HCT116 (cell line): ENCODE data around the gene HDGFL3. TPM values are rescaled to one million over a fixed set of nuclear protein-coding genes. Genes with fewer than 3 reads are reported as not detected.

Experiments used
- ATAC-seq: fragments of 200-7000 bp; cut with Tn5 transposase; 2 replicates; pipeline ENCODE4 v1.9.1; 2020; ENCODE audit warnings: mild to moderate bottlenecking, moderate library complexity
- BruUV-seq: library from RNA; stranded (reverse); fragments of 400-500 nt; replicated peaks from 2 replicates; lab custom pipeline; 2021; lab: Mats Ljungman, UMichigan
- CTCF ChIA-PET: fragments of 300-600 bp; sonication (Branson Sonifier 250); formaldehyde crosslinking; loops from one replicate; lab custom pipeline; 2021; ENCODE audit warnings: antibody characterized with exemption; lab: Charles Lee
- POLR2A ChIA-PET: fragments of 300-600, 350-600 bp; sonication (Branson Sonifier 250); formaldehyde crosslinking; loops from one replicate; lab custom pipeline; 2021; ENCODE audit warnings: antibody characterized with exemption; lab: Charles Lee
- RAD21 ChIA-PET, 2 experiments: fragments of 300-600 bp; sonication (Branson Sonifier 250); formaldehyde crosslinking; loops; one replicate each; lab custom pipeline; 2023; ENCODE audit warnings: low total read pairs in 2 of 2; ENCODE audit not compliant: uncharacterized antibody in 2 of 2, unreplicated experiment in 2 of 2, low non-redundant PET in 1 of 2; lab: Charles Lee
- DNase-seq: peaks from one replicate; pipeline ENCODE4 v3.0.0-alpha.2; 2010; ENCODE audit warnings: low read depth, low spot score
- H2AFZ ChIP-seq: fragments of 200-600 bp; shearing (Covaris generic), sonication (generic); 2 replicates; pipeline ENCODE4 v1.6.1; 2017; ENCODE audit warnings: low read depth, mixed run types, mixed read lengths, antibody characterized with exemption, low read length; ENCODE audit not compliant: poor library complexity, severe bottlenecking
- H3K27ac ChIP-seq: 2 replicates; pipeline ENCODE4 v1.5.1; 2012; ENCODE audit warnings: low read depth, low read length
- H3K27me3 ChIP-seq: fragments of 200-600 bp; sonication (generic); 2 replicates; pipeline ENCODE4 v1.6.1; 2016; ENCODE audit warnings: mixed run types, low read length, mixed read lengths; ENCODE audit not compliant: insufficient read depth
- H3K36me3 ChIP-seq, 2 experiments: fragments of 200-500 bp in 1 of 2; fragments of 200-600 bp in 1 of 2; sonication (Bioruptor generic) in 1 of 2; sonication (generic) in 1 of 2; 2 replicates each; pipeline versions ENCODE4 v1.5.1 to v1.6.1; 2014 to 2016; ENCODE audit warnings: low read length in 2 of 2, inconsistent platforms in 1 of 2, mixed read lengths in 1 of 2, mixed run types in 1 of 2; ENCODE audit not compliant: insufficient read depth in 2 of 2, control insufficient read depth in 1 of 2
- H3K4me1 ChIP-seq, 2 experiments: fragments of 200-600 bp in 1 of 2; sonication (generic) in 1 of 2; 2 replicates each; pipeline versions ENCODE4 v1.5.1 to v1.6.1; 2012 to 2017; ENCODE audit warnings: low read length in 2 of 2, inconsistent platforms in 1 of 2, mild to moderate bottlenecking in 1 of 2, mixed read lengths in 1 of 2, mixed run types in 1 of 2, moderate library complexity in 1 of 2; ENCODE audit not compliant: insufficient read depth in 2 of 2, control insufficient read depth in 1 of 2
- H3K4me2 ChIP-seq: fragments of 200-600 bp; sonication (generic); 2 replicates; pipeline ENCODE4 v1.6.1; 2017; ENCODE audit warnings: mixed run types, low read length, mixed read lengths
- H3K4me3 ChIP-seq, 2 experiments: fragments of 200-600 bp in 1 of 2; sonication (generic) in 1 of 2; replicated peaks in 1 of 2; 2 replicates each; pipeline ENCODE4 v1.5.1; 2011 to 2016; ENCODE audit warnings: low read length in 2 of 2, control low read depth in 1 of 2, low read depth in 1 of 2, mild to moderate bottlenecking in 1 of 2, mixed read lengths in 1 of 2, mixed run types in 1 of 2
- H3K79me2 ChIP-seq: fragments of 200-600 bp; sonication (generic); 2 replicates; pipeline ENCODE4 v1.6.1; 2017; ENCODE audit warnings: mild to moderate bottlenecking, mixed run types, low read length, moderate library complexity, mixed read lengths; ENCODE audit not compliant: insufficient read depth
- H3K9ac ChIP-seq: fragments of 200-600 bp; sonication (generic); 2 replicates; pipeline ENCODE4 v1.6.1; 2016; ENCODE audit warnings: low read length, mixed read lengths
- H3K9me2 ChIP-seq: fragments of 200-600 bp; sonication (generic), shearing (Covaris generic); 2 replicates; pipeline ENCODE4 v1.6.1; 2017; ENCODE audit warnings: mixed run types, mild to moderate bottlenecking, moderate library complexity; ENCODE audit not compliant: insufficient read depth
- H3K9me3 ChIP-seq, 2 experiments: fragments of 200-500 bp in 1 of 2; fragments of 200-600 bp in 1 of 2; sonication (Bioruptor generic) in 1 of 2; sonication (generic) in 1 of 2; 2 replicates each; pipeline ENCODE4 v1.6.1; 2014 to 2017; ENCODE audit warnings: low read length in 2 of 2, mixed read lengths in 2 of 2, inconsistent platforms in 1 of 2, low read depth in 1 of 2, mild to moderate bottlenecking in 1 of 2, mixed run types in 1 of 2, moderate library complexity in 1 of 2; ENCODE audit not compliant: control insufficient read depth in 1 of 2, insufficient read depth in 1 of 2
- H4K20me1 ChIP-seq: fragments of 200-600 bp; sonication (generic), shearing (Covaris generic); 2 replicates; pipeline ENCODE4 v1.6.1; 2017; ENCODE audit warnings: mixed run types, mild to moderate bottlenecking, moderate library complexity; ENCODE audit not compliant: insufficient read depth
- CBX3 ChIP-seq: IDR thresholded peaks from 2 replicates; pipeline ENCODE4 v1.6.1; 2012; ENCODE audit warnings: low read depth
- CEBPB ChIP-seq: IDR thresholded peaks from 2 replicates; pipeline ENCODE4 v1.6.1; 2012; ENCODE audit warnings: low read depth
- CTCF ChIP-seq, 3 experiments: fragments of 200-600 bp in 1 of 3; sonication (generic) in 1 of 3; IDR thresholded peaks in 2 of 3; conservative IDR thresholded peaks in 1 of 3; 2 replicates each; pipeline ENCODE4 v1.5.1; 2012 to 2017; ENCODE audit warnings: low read depth in 2 of 3, low read length in 2 of 3, antibody characterized with exemption in 1 of 3, borderline replicate concordance in 1 of 3, control low read depth in 1 of 3, mild to moderate bottlenecking in 1 of 3, mixed read lengths in 1 of 3, mixed run types in 1 of 3, moderate library complexity in 1 of 3; ENCODE audit not compliant: insufficient read depth in 1 of 3
- EGR1 ChIP-seq: IDR thresholded peaks from 2 replicates; pipeline ENCODE4 v1.6.1; 2012; ENCODE audit warnings: low read depth
- ELF1 ChIP-seq: IDR thresholded peaks from 2 replicates; pipeline ENCODE4 v1.6.1; 2012; ENCODE audit warnings: low read depth, borderline replicate concordance
- EZH2phosphoT487 ChIP-seq: fragments of 200-600 bp; IDR thresholded peaks from 2 replicates; pipeline ENCODE4 v1.6.1; 2018; ENCODE audit warnings: antibody characterized with exemption, borderline replicate concordance
- FOSL1 ChIP-seq: IDR thresholded peaks from 2 replicates; pipeline ENCODE4 v1.6.1; 2012; ENCODE audit warnings: low read depth
- POLR2AphosphoS5 ChIP-seq: IDR thresholded peaks from 2 replicates; pipeline ENCODE4 v1.6.1; 2011; ENCODE audit warnings: mild to moderate bottlenecking, low read depth, low read length, moderate library complexity
- RAD21 ChIP-seq: IDR thresholded peaks from 2 replicates; pipeline ENCODE4 v1.6.1; 2012; ENCODE audit warnings: low read depth, mild to moderate bottlenecking
- SRF ChIP-seq: IDR thresholded peaks from 2 replicates; pipeline ENCODE4 v1.6.1; 2012; ENCODE audit warnings: low read depth
- ZFX ChIP-seq: fragments of 450-650 bp; IDR thresholded peaks from 2 replicates; pipeline ENCODE4 v1.6.1; 2017
- intact Hi-C: fragments of 100-400 bp; cut with micrococcal nuclease; formaldehyde crosslinking; loops from 2 replicates; pipeline ENCODE4 v1.10.0; 2022
- total RNA-seq: library from RNA; stranded (reverse); gene quantifications from one replicate; pipeline ENCODE4 v1.2.1, GENCODE V29; 2021; ENCODE audit not compliant: unreplicated experiment
- TF ChIP-seq, protein P1 (sequence below): IDR thresholded peaks from 2 replicates; pipeline ENCODE4 v1.6.1; 2012
- TF ChIP-seq, protein P2 (sequence below): IDR thresholded peaks from 2 replicates; pipeline ENCODE4 v1.6.1; 2012; ENCODE audit warnings: low read depth

HDGFL3 gene
- total RNA-seq, 1 experiment from 2014 or later: 0.64 TPM

GRCh38 chr15:83088876-83089275 lies 118.7 kb downstream of the HDGFL3 start:
- H3K9me3 ChIP-seq: no peaks in the 10 kb centered on the region
- no peak for ATAC-seq

More at GRCh38 chr15:83088876-83089275, 118.7 kb downstream of the HDGFL3 start:
- POLR2A ChIA-PET: no interaction called here
- Histone ChIP-seq H3K4me3 (no peak overlapping the region), H3K79me2 (no peaks in the 10 kb centered on the region), H4K20me1 (no peaks in the 10 kb centered on the region), H3K36me3 (no peaks in the 10 kb centered on the region), H3K9me2 (no peaks in the 10 kb centered on the region), H3K27me3 (no peaks in the 10 kb centered on the region), H2AFZ (no peak overlapping the region), H3K9ac (no peak overlapping the region), H3K27ac (no peak overlapping the region), H3K4me1 (no peaks in the 10 kb centered on the region), H3K4me2 (no peak overlapping the region)
- BruUV-seq: no TSS peak
- DNase-seq: no peak
- intact Hi-C loops: no loop called here
- CTCF ChIA-PET: no interaction called here
- RAD21 ChIA-PET: no interaction called here
- no peak for TF ChIP-seq CEBPB
- TF ChIP-seq, protein P1, sequence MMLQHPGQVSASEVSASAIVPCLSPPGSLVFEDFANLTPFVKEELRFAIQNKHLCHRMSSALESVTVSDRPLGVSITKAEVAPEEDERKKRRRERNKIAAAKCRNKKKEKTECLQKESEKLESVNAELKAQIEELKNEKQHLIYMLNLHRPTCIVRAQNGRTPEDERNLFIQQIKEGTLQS: no peak
- no peak for TF ChIP-seq EZH2phosphoT487
- TF ChIP-seq SRF: no peak
- no peak for TF ChIP-seq RAD21
- TF ChIP-seq, protein P2, sequence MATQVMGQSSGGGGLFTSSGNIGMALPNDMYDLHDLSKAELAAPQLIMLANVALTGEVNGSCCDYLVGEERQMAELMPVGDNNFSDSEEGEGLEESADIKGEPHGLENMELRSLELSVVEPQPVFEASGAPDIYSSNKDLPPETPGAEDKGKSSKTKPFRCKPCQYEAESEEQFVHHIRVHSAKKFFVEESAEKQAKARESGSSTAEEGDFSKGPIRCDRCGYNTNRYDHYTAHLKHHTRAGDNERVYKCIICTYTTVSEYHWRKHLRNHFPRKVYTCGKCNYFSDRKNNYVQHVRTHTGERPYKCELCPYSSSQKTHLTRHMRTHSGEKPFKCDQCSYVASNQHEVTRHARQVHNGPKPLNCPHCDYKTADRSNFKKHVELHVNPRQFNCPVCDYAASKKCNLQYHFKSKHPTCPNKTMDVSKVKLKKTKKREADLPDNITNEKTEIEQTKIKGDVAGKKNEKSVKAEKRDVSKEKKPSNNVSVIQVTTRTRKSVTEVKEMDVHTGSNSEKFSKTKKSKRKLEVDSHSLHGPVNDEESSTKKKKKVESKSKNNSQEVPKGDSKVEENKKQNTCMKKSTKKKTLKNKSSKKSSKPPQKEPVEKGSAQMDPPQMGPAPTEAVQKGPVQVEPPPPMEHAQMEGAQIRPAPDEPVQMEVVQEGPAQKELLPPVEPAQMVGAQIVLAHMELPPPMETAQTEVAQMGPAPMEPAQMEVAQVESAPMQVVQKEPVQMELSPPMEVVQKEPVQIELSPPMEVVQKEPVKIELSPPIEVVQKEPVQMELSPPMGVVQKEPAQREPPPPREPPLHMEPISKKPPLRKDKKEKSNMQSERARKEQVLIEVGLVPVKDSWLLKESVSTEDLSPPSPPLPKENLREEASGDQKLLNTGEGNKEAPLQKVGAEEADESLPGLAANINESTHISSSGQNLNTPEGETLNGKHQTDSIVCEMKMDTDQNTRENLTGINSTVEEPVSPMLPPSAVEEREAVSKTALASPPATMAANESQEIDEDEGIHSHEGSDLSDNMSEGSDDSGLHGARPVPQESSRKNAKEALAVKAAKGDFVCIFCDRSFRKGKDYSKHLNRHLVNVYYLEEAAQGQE: no peak
- TF ChIP-seq FOSL1: no peak
- TF ChIP-seq CTCF (IDR thresholded peaks at IDR 0.05 in 2 of 3, conservative IDR thresholded peaks at IDR 0.05 in 1 of 3; ENCODE audit: borderline replicate concordance in 1 of 3, insufficient read depth in 1 of 3, low read depth in 2 of 3, low read length in 2 of 3): no peak
- no peak for TF ChIP-seq EGR1
- no peak for TF ChIP-seq ELF1
- TF ChIP-seq ZFX: no peak
- no peak for TF ChIP-seq POLR2AphosphoS5
- no peak for TF ChIP-seq CBX3
